A673 (cell line): ENCODE results near the gene SGCB. TPM values are rescaled to one million over a fixed set of nuclear protein-coding genes. Genes with fewer than 3 reads are reported as not detected.

Experiments
- BruUV-seq: library from RNA; stranded (reverse); fragments of 400-500 nt; replicated peaks from 2 replicates; lab custom pipeline; 2021; lab: Mats Ljungman, UMichigan
- CTCF ChIA-PET: fragments of 300-600 bp; sonication (Branson Sonifier 250); formaldehyde crosslinking; loops from one replicate; lab custom pipeline; 2022; ENCODE audit warnings: antibody characterized with exemption; lab: Charles Lee
- POLR2A ChIA-PET: fragments of 300-600 bp; sonication (Branson Sonifier 250); formaldehyde crosslinking; loops from one replicate; lab custom pipeline; 2022; ENCODE audit warnings: antibody characterized with exemption; ENCODE audit not compliant: low non-redundant PET; lab: Charles Lee
- DNase-seq: peaks from one replicate; pipeline ENCODE4 v3.0.0-alpha.2; 2015; ENCODE audit warnings: low spot score
- H3K27ac ChIP-seq: fragments of 200-600 bp; sonication (generic); 2 replicates; pipeline ENCODE4 v1.5.1; 2016; ENCODE audit warnings: mixed run types, low read depth, mild to moderate bottlenecking, mixed read lengths, antibody characterized with exemption, low read length; ENCODE audit not compliant: poor library complexity, severe bottlenecking
- H3K27me3 ChIP-seq: fragments of 200-600 bp; sonication (generic); replicated peaks from 2 replicates; pipeline ENCODE4 v1.6.1; 2017; ENCODE audit warnings: mixed run types, low read depth, mild to moderate bottlenecking, mixed read lengths, antibody characterized with exemption, low read length; ENCODE audit not compliant: insufficient read depth, poor library complexity
- H3K36me3 ChIP-seq: fragments of 200-600 bp; sonication (generic); 2 replicates; pipeline ENCODE4 v1.6.1; 2016; ENCODE audit warnings: mixed run types, mild to moderate bottlenecking, mixed read lengths, antibody characterized with exemption, low read length; ENCODE audit not compliant: insufficient read depth, poor library complexity, severe bottlenecking
- H3K4me1 ChIP-seq: fragments of 200-600 bp; sonication (generic); 2 replicates; pipeline ENCODE4 v1.6.1; 2017; ENCODE audit warnings: mixed run types, mild to moderate bottlenecking, mixed read lengths, antibody characterized with exemption, low read length; ENCODE audit not compliant: insufficient read depth, poor library complexity, severe bottlenecking
- H3K4me3 ChIP-seq: fragments of 200-600 bp; sonication (generic); 2 replicates; pipeline ENCODE4 v1.5.1; 2016; ENCODE audit warnings: low read depth, mixed run types, mild to moderate bottlenecking, mixed read lengths, low read length; ENCODE audit not compliant: poor library complexity, severe bottlenecking
- H3K9me3 ChIP-seq: fragments of 200-600 bp; sonication (generic); 2 replicates; pipeline ENCODE4 v1.6.1; 2016; ENCODE audit warnings: mixed run types, low read depth, mild to moderate bottlenecking, mixed read lengths, antibody characterized with exemption, low read length; ENCODE audit not compliant: poor library complexity, severe bottlenecking
- CTCF ChIP-seq: fragments of 300-800, 200-600 bp; sonication (generic); conservative IDR thresholded peaks from 2 replicates; pipeline ENCODE4 v1.5.1; 2017; ENCODE audit warnings: low read depth, mild to moderate bottlenecking, antibody characterized with exemption, low read length, moderate library complexity, mixed read lengths
- EZH2 ChIP-seq: fragments of 200-600 bp; sonication (generic); IDR thresholded peaks from 2 replicates; pipeline ENCODE4 v1.6.1; 2017; ENCODE audit warnings: borderline replicate concordance, low read depth, mild to moderate bottlenecking, mixed read lengths, antibody characterized with exemption, low read length; ENCODE audit not compliant: poor library complexity, severe bottlenecking
- intact Hi-C: fragments of 100-400 bp; cut with micrococcal nuclease; formaldehyde crosslinking; loops from one replicate; pipeline ENCODE4 v1.10.0; 2022; ENCODE audit not compliant: unreplicated experiment
- total RNA-seq: library from RNA; stranded (reverse); gene quantifications from 2 replicates; pipeline ENCODE4 v1.2.3, GENCODE V29; 2021

SGCB gene
- total RNA-seq, 1 experiment from 2014 or later: 38.6 TPM

- Histone ChIP-seq H3K4me3 (peak overlapping the region; percentile 61), H3K27ac (no peak overlapping the region), H3K4me1 (peaks cover 6% of the 10 kb centered on the region), H3K36me3 (no peaks in the 10 kb centered on the region), H3K9me3 (no peaks in the 10 kb centered on the region), H3K27me3 (no peaks in the 10 kb centered on the region)
- ChIA-PET CTCF (no interaction called here), POLR2A (no interaction called here)
- no TSS peak for BruUV-seq
- TF ChIP-seq EZH2: no peak
- no peak for TF ChIP-seq CTCF
- intact Hi-C loops: no loop called here
- DNase-seq: peak; percentile 29
These were observed 403 bp downstream of the SGCB start for GRCh38 chr4:52037689-52038102.

- peak overlapping the region; percentile 61 for H3K4me3 ChIP-seq
- intact Hi-C loops: no loop called here
- H3K27ac ChIP-seq: no peak overlapping the region
- CTCF ChIA-PET: no interaction called here
- H3K27me3 ChIP-seq: no peaks in the 10 kb centered on the region
- DNase-seq: no peak
- H3K4me1 ChIP-seq: peaks cover 6% of the 10 kb centered on the region
- TF ChIP-seq CTCF: no peak
- TSS peak; percentile 32 for BruUV-seq
- H3K36me3 ChIP-seq: no peaks in the 10 kb centered on the region
- POLR2A ChIA-PET: no interaction called here
- no peaks in the 10 kb centered on the region for H3K9me3 ChIP-seq
These were observed 1.1 kb downstream of the SGCB start for GRCh38 chr4:52036886-52037530.

GRCh38 chr4:52035190-52035589, 2.9 kb downstream of the SGCB start:
- no peak for DNase-seq
- Histone ChIP-seq H3K27ac (no peak overlapping the region), H3K36me3 (no peaks in the 10 kb centered on the region), H3K4me3 (no peak overlapping the region), H3K27me3 (no peaks in the 10 kb centered on the region), H3K4me1 (peaks cover 6% of the 10 kb centered on the region), H3K9me3 (no peaks in the 10 kb centered on the region)
- POLR2A ChIA-PET: no interaction called here
- CTCF ChIA-PET: no interaction called here
- intact Hi-C loops: no loop called here
- BruUV-seq: no TSS peak
- TF ChIP-seq EZH2: no peak
- no peak for TF ChIP-seq CTCF
